Stomach (tissue), 9 donors: ENCODE data around the gene GKAP1. TPM values are rescaled to one million over a fixed set of nuclear protein-coding genes. Genes with fewer than 3 reads are reported as not detected.

Experiments used
- DNase-seq, 2 donors: peaks; one replicate each; pipeline versions ENCODE4 v3.0.0 to v3.0.0-alpha.2; 2013 to 2019
- H3K27ac ChIP-seq, 5 donors: fragments of 200-600 bp in 4 of 5; sonication (generic) in 4 of 5; one replicate each; pipeline ENCODE4 v1.5.1; 2013 to 2019; ENCODE audit warnings: mild to moderate bottlenecking in 1 of 5, moderate library complexity in 1 of 5
- H3K27me3 ChIP-seq, 3 donors: fragments of 200-600 bp; sonication (generic); one replicate each; pipeline ENCODE4 v1.5.1; 2017 to 2019; ENCODE audit warnings: mixed run types in 1 of 3
- H3K36me3 ChIP-seq, 4 donors: fragments of 200-600 bp; sonication (generic); 1 replicate in 3 of 4; 2 replicates in 1 of 4; pipeline ENCODE4 v1.5.1; 2016 to 2019
- H3K4me1 ChIP-seq, 4 donors: fragments of 200-600 bp; sonication (generic); one replicate each; pipeline ENCODE4 v1.5.1; 2016 to 2019
- H3K4me3 ChIP-seq, 4 donors: fragments of 200-600 bp; sonication (generic) in 3 of 4; one replicate each; pipeline ENCODE4 v1.5.1; 2016 to 2019; ENCODE audit warnings: mild to moderate bottlenecking in 1 of 4
- H3K9me3 ChIP-seq, 4 donors: fragments of 200-600 bp; sonication (generic); one replicate each; pipeline ENCODE4 v1.5.1; 2016 to 2019
- EP300 ChIP-seq: sonication (generic); formaldehyde crosslinking; IDR thresholded peaks from one replicate; pipeline ENCODE4 v1.6.1; 2017; ENCODE audit warnings: antibody characterized with exemption
- POLR2A ChIP-seq, 4 donors: fragments of 450-650 bp; IDR thresholded peaks; one replicate each; pipeline ENCODE4 v1.6.1; 2016; ENCODE audit warnings: antibody characterized with exemption in 4 of 4, control low read depth in 2 of 4, mild to moderate bottlenecking in 1 of 4, moderate library complexity in 1 of 4
- POLR2AphosphoS5 ChIP-seq, 3 donors: sonication (generic); formaldehyde crosslinking; IDR thresholded peaks; one replicate each; pipeline ENCODE4 v1.6.1; 2016; ENCODE audit warnings: antibody characterized with exemption in 3 of 3
- WGBS, 5 donors: extraction: QIAGEN DNeasy Blood & Tissue Kit in 3 of 5; methylation state at CpG; one replicate each; pipeline versions ENCODE4 v1.1.5 to v1.1.7; 2013 to 2018; 5-methylcytosine and 5-hydroxymethylcytosine counted together
- intact Hi-C: fragments of 100-400 bp; cut with DNase I; formaldehyde crosslinking; loops from one replicate; pipeline ENCODE4 v1.15.1; 2023; ENCODE audit warnings: low total_unique reads
- polyA plus RNA-seq, 3 donors: library from polyadenylated mRNA; stranded (reverse); fragments of 200-250 nt; gene quantifications; one replicate each; pipeline ENCODE4 v1.2.3, GENCODE V29; 2013
- total RNA-seq, 5 donors: library from RNA; depleted of rRNA; stranded (reverse); fragments of >200 nt; gene quantifications; one replicate each; pipeline versions ENCODE4 v1.1.0 to v1.2.3, GENCODE V29; 2014 to 2016
- TF ChIP-seq, protein P1 (sequence below), 7 experiments: fragments of 450-650 bp in 4 of 7; fragments of 200-600 bp in 3 of 7; sonication (generic) in 3 of 7; IDR thresholded peaks; one replicate each; pipeline ENCODE4 v1.5.1; 2016 to 2019; ENCODE audit warnings: antibody characterized with exemption in 7 of 7, control low read depth in 2 of 7, mild to moderate bottlenecking in 1 of 7
- donor health status: healthy with polysubstance abuse.
- donor health status: Bipolar disorder and iron deficiency.
- donor health status: healthy.

GKAP1 gene
- total and polyA plus RNA-seq, 8 donors = 4.7 to 32.7 (median 10.3) TPM

GRCh38 chr9:83775932-83776331, 41.6 kb downstream of the GKAP1 start:
- Histone ChIP-seq H3K4me3 (no peak overlapping the region), H3K27me3 (no peaks in the 10 kb centered on the region), H3K9me3 (no peaks in the 10 kb centered on the region), H3K27ac (no peak overlapping the region), H3K36me3 (peaks cover 0 to 18% (median 4%) of the 10 kb centered on the region in 4 donors), H3K4me1 (no peaks in the 10 kb centered on the region)
- WGBS, 5 donors = 81 to 96% (median 92%) methylated on average over 2 of the region's 2 CpGs
- intact Hi-C loops = no loop called here
- TF ChIP-seq POLR2AphosphoS5 (IDR thresholded peaks at IDR 0.05) (no peak), EP300 (no peak), POLR2A (IDR thresholded peaks at IDR 0.05) (no peak)
- TF ChIP-seq, protein P1, sequence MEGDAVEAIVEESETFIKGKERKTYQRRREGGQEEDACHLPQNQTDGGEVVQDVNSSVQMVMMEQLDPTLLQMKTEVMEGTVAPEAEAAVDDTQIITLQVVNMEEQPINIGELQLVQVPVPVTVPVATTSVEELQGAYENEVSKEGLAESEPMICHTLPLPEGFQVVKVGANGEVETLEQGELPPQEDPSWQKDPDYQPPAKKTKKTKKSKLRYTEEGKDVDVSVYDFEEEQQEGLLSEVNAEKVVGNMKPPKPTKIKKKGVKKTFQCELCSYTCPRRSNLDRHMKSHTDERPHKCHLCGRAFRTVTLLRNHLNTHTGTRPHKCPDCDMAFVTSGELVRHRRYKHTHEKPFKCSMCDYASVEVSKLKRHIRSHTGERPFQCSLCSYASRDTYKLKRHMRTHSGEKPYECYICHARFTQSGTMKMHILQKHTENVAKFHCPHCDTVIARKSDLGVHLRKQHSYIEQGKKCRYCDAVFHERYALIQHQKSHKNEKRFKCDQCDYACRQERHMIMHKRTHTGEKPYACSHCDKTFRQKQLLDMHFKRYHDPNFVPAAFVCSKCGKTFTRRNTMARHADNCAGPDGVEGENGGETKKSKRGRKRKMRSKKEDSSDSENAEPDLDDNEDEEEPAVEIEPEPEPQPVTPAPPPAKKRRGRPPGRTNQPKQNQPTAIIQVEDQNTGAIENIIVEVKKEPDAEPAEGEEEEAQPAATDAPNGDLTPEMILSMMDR (IDR thresholded peaks at IDR 0.05) = no peak
- DNase-seq = no peak

DNA sequence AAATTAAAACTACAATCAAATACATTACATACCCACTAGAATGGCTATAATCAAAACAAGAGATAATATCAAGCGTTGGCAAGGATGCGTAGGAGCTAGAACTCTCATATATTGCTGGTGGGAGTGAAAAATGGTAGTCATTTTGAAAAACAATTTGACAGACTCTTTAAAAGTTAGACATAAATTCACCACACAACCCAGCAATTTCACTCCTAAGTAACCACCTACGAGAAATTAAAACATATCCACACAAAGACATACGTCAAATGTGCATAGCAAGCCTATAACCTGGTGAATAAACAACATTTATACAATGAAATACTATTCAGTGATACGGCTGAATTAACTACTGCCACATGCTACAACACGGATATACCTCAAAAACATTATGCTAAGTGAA, 44.7 kb downstream of the GKAP1 start:
- intact Hi-C loops = no loop called here
- H3K4me1 ChIP-seq = no peaks in the 10 kb centered on the region
- H3K9me3 ChIP-seq = no peaks in the 10 kb centered on the region
- H3K27ac ChIP-seq = no peak overlapping the region
- peaks cover 0 to 15% (median under 1%) of the 10 kb centered on the region in 4 donors for H3K36me3 ChIP-seq
- TF ChIP-seq EP300 (no peak), POLR2AphosphoS5 (IDR thresholded peaks at IDR 0.05) (no peak), POLR2A (IDR thresholded peaks at IDR 0.05) (no peak)
- TF ChIP-seq, protein P1 (IDR thresholded peaks at IDR 0.05) = no peak
- 92 to 96% (median 94%) methylated on average over 6 of the region's 6 CpGs for WGBS, 5 donors
- DNase-seq = no peak
- H3K4me3 ChIP-seq = no peak overlapping the region
- no peaks in the 10 kb centered on the region for H3K27me3 ChIP-seq

DNA sequence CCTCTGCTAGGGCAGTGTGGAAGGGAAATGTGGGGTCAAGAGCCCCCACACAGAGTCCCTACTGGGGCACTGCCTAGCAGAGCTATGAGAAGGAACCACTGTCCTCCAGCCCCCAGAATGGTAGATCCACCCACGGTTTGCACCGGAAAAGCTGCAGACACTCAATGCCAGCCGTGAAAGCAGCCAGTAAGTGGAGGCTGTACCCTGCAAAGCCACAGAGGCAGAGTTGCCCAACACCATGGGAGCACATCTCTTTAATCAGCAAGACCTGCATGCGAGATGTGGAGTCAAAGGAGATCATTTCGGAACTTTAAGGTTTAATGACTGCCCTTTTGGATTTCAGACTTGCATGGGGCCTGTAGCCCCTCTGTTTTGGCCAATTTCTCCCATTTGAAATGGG, 52.2 kb downstream of the GKAP1 start:
- no peak overlapping the region for H3K27ac ChIP-seq
- H3K36me3 ChIP-seq = peaks cover 0 to 52% (median 0%) of the 10 kb centered on the region in 4 donors
- WGBS, 5 donors = 92 to 100% (median 97%) methylated on average over 2 to 5 of the region's 5 CpGs
- DNase-seq = no peak
- no peaks in the 10 kb centered on the region for H3K4me1 ChIP-seq
- no peak overlapping the region for H3K4me3 ChIP-seq
- TF ChIP-seq, protein P1 (IDR thresholded peaks at IDR 0.05) = no peak
- TF ChIP-seq POLR2AphosphoS5 (IDR thresholded peaks at IDR 0.05) (no peak), POLR2A (IDR thresholded peaks at IDR 0.05) (no peak), EP300 (no peak)
- H3K9me3 ChIP-seq = peaks cover 0 to 13% (median 6%) of the 10 kb centered on the region in 4 donors
- intact Hi-C loops = no loop called here
- no peaks in the 10 kb centered on the region for H3K27me3 ChIP-seq

DNA sequence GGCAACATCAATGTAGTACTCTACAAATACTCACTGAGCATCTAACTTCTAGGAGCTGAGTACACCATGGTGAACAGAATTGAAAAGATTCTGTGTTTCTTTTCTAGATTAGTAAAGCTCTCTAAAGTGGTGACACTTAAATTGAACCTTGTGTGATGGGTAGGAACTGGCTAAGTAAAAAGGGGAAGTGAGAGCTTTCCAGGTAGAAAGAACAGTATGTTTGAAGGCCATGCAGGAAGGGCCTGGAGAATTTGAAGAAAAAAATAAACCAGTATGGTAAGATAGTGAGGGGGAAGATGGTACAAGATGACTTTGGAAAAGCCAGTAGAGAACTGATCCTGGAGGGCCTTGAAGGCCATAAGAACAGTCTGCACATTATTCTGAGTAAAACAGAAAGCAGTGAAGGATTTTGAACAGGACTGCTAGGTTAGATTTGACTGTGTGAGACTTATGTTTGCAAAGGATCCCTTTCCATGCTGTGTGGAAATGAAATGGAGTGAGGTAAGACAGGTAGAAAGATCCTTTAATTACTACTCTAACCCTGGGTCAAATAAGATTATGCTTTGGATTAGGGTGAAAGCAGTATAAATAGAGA, 63.1 kb downstream of the GKAP1 start:
- Histone ChIP-seq H3K27ac (no peak overlapping the region), H3K4me1 (no peaks in the 10 kb centered on the region), H3K27me3 (no peaks in the 10 kb centered on the region), H3K36me3 (peaks cover 0 to 45% (median 20%) of the 10 kb centered on the region in 4 donors), H3K9me3 (no peaks in the 10 kb centered on the region), H3K4me3 (no peak overlapping the region)
- DNase-seq = no peak
- intact Hi-C loops = no loop called here
- TF ChIP-seq POLR2AphosphoS5 (IDR thresholded peaks at IDR 0.05) (no peak), EP300 (no peak), POLR2A (IDR thresholded peaks at IDR 0.05) (no peak)
- TF ChIP-seq, protein P1 (IDR thresholded peaks at IDR 0.05) = no peak
